Measurements from ENCODE around the gene NT5E.

- TF ChIP-seq CTCF (IDR thresholded peaks at IDR 0.05) (no peak), POLR2A (IDR thresholded peaks at IDR 0.05) (no peak)
Observed at GRCh38 chr6:85544776-85545175, 94.9 kb downstream of the NT5E start.
